HG02970 (cell line): ENCODE measurements around the gene IQGAP2.

Experiments
- ATAC-seq: cut with Tn5 transposase; IDR thresholded peaks from one replicate; pipeline ENCODE4 v1.9.1; 2021; ENCODE audit warnings: mild to moderate bottlenecking, moderate library complexity, moderate number of reproducible peaks; ENCODE audit not compliant: unreplicated experiment, low FRiP score

The IQGAP2 gene

GRCh38 chr5:76757049-76757448 lies 354.0 kb downstream of the IQGAP2 start:
- ATAC-seq = no peak
